Subcutaneous adipose tissue (tissue), 4 donors: ENCODE results near the gene OR2T29. TPM values are rescaled to one million over a fixed set of nuclear protein-coding genes. Genes with fewer than 3 reads are reported as not detected.
"Not testable (repeated sequence)": the region's sequence is repeated elsewhere in the genome, so short reads cannot be mapped to it uniquely, and the experiment has no call there.

Experiments
- small RNA-seq: library from RNA; depleted of rRNA; stranded (forward); fragments of <200 nt; gene quantifications from one replicate; pipeline ENCODE3, GENCODE V24; 2016
- total RNA-seq, 4 donors: library from RNA; depleted of rRNA; stranded (reverse); fragments of >200 nt; gene quantifications; one replicate each; pipeline ENCODE4 v1.1.0, GENCODE V29; 2016
- TF ChIP-seq, protein P1 (sequence below): fragments of 450-650 bp; IDR thresholded peaks from one replicate; pipeline ENCODE4 v1.5.1; 2016; ENCODE audit warnings: low read depth, mild to moderate bottlenecking, control low read depth, antibody characterized with exemption, moderate library complexity

Gene OR2T29
- total RNA-seq, 4 donors from 2014 or later, result not detected

DNA sequence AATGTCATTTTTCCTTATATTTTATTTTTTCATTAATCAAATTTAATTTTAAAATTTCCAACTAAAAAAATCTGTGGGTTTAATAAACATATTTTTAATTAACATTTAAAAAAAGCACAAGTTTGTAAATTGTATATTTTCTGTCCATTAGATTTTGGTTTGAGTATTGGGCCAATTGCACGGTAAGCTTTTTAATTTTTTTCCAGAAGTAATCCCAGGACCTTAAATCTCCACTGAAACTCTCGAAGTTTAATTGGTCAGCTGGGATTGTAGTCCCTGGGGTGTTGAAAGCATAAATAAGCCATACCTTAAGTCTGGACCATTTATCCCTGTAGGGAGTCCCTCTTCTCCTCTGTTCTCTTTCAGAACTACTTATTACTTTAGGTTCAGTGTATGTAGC is 54.8 kb downstream of the OR2T29 start, which contains the start of gene OR2G6:
Gene OR2G6, plus strand, starts transcription at position 301 of the 400 bp plus-strand sequence. CDS start 13,574 bp downstream, outside the sequence.
- TF ChIP-seq, protein P1, sequence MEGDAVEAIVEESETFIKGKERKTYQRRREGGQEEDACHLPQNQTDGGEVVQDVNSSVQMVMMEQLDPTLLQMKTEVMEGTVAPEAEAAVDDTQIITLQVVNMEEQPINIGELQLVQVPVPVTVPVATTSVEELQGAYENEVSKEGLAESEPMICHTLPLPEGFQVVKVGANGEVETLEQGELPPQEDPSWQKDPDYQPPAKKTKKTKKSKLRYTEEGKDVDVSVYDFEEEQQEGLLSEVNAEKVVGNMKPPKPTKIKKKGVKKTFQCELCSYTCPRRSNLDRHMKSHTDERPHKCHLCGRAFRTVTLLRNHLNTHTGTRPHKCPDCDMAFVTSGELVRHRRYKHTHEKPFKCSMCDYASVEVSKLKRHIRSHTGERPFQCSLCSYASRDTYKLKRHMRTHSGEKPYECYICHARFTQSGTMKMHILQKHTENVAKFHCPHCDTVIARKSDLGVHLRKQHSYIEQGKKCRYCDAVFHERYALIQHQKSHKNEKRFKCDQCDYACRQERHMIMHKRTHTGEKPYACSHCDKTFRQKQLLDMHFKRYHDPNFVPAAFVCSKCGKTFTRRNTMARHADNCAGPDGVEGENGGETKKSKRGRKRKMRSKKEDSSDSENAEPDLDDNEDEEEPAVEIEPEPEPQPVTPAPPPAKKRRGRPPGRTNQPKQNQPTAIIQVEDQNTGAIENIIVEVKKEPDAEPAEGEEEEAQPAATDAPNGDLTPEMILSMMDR, result not testable (repeated sequence)

Small RNA genes lying within 50 kb of the gene (small RNA-seq; reads per million reads assigned to genes)
- gene RF00019, result 0.49 reads per million

Other genes with a start within 250 kb of the OR2T29 start
- gene OR2M7, start 238.2 kb downstream of the OR2T29 start, total RNA-seq, result not detected
- gene OR14C36, start 214.0 kb downstream of the OR2T29 start, total RNA-seq, result not detected
- not detected for gene OR2T4, start 201.1 kb downstream of the OR2T29 start, total RNA-seq
- not detected for gene OR2T6, start 187.0 kb downstream of the OR2T29 start, total RNA-seq
- gene OR2T1, start 159.7 kb downstream of the OR2T29 start, total RNA-seq, result not detected
- not detected for gene OR2T2, start 117.1 kb downstream of the OR2T29 start, total RNA-seq
- gene OR2T3, start 89.4 kb downstream of the OR2T29 start, total RNA-seq, result not detected
- gene OR2T5, start 74.2 kb downstream of the OR2T29 start, total RNA-seq, result not detected
- not detected for gene OR2G6, start 54.7 kb downstream of the OR2T29 start, total RNA-seq
- gene OR2T34, start 12.0 kb upstream of the OR2T29 start, total RNA-seq, result not detected
- not detected for gene OR2T10, start 34.9 kb upstream of the OR2T29 start, total RNA-seq
- gene OR2T11, start 72.3 kb upstream of the OR2T29 start, total RNA-seq, result not detected
- gene OR2T35, start 82.5 kb upstream of the OR2T29 start, total RNA-seq, result not detected
- gene OR2T27, start 92.8 kb upstream of the OR2T29 start, total RNA-seq, result not detected
- not detected for gene OR14I1, start 140.0 kb upstream of the OR2T29 start, total RNA-seq
- gene LYPD8, start 193.0 kb upstream of the OR2T29 start, total RNA-seq, result not detected